HG03280 (cell line): ENCODE data around the gene IKZF5.

Source experiments
- ATAC-seq: cut with Tn5 transposase; IDR thresholded peaks from one replicate; pipeline ENCODE4 v1.9.1; 2021; ENCODE audit warnings: mild to moderate bottlenecking, moderate library complexity; ENCODE audit not compliant: unreplicated experiment

The IKZF5 gene

GRCh38 chr10:123008355-123009104, at the start of gene IKZF5, which contains the start of gene ACADSB:
IKZF5 (minus strand) TSS chr10:123008795; CDS start chr10:122998625, 10,170 bp downstream.
ACADSB (plus strand) TSS chr10:123009006; CDS start chr10:123009030, 24 bp downstream.
- ATAC-seq, result peak; percentile 85

- ATAC-seq, result no peak
Observed at GRCh38 chr10:123057968-123058367, 49.4 kb upstream of the IKZF5 start.

- no peak for ATAC-seq
Observed at GRCh38 chr10:123045961-123046731, 37.6 kb upstream of the IKZF5 start.

GRCh38 chr10:123044391-123044790, 35.8 kb upstream of the IKZF5 start:
- no peak for ATAC-seq

GRCh38 chr10:123043409-123043925, 34.9 kb upstream of the IKZF5 start:
- peak; percentile 84 for ATAC-seq

GRCh38 chr10:123042708-123043408, 34.3 kb upstream of the IKZF5 start:
- ATAC-seq, result no peak

GRCh38 chr10:123039632-123039930, 31.0 kb upstream of the IKZF5 start:
- no peak for ATAC-seq

- ATAC-seq, result no peak
Observed at GRCh38 chr10:123038782-123039631, 30.4 kb upstream of the IKZF5 start.

- ATAC-seq, result no peak
Observed at GRCh38 chr10:123035467-123036086, 27.0 kb upstream of the IKZF5 start.

GRCh38 chr10:123034332-123034731, 25.7 kb upstream of the IKZF5 start:
- ATAC-seq, result no peak

GRCh38 chr10:123031124-123031523, 22.5 kb upstream of the IKZF5 start:
- no peak for ATAC-seq

GRCh38 chr10:123027861-123028260, 19.3 kb upstream of the IKZF5 start:
- no peak for ATAC-seq

GRCh38 chr10:123026302-123026701, 17.7 kb upstream of the IKZF5 start:
- no peak for ATAC-seq

GRCh38 chr10:123024540-123024939, 15.9 kb upstream of the IKZF5 start:
- ATAC-seq, result no peak

GRCh38 chr10:123021517-123021916, 12.9 kb upstream of the IKZF5 start:
- no peak for ATAC-seq

GRCh38 chr10:123019941-123020703, 11.5 kb upstream of the IKZF5 start:
- ATAC-seq, result no peak

- ATAC-seq, result no peak
Observed at GRCh38 chr10:123019264-123019663, 10.7 kb upstream of the IKZF5 start.

GRCh38 chr10:123018531-123018930, 9.9 kb upstream of the IKZF5 start:
- no peak for ATAC-seq

- ATAC-seq, result no peak
Observed at GRCh38 chr10:123017421-123018165, 9.0 kb upstream of the IKZF5 start.
